Panc1 (cell line): Measurements from ENCODE around the gene CD164L2.

ENCODE experiments used
- TF ChIP-seq, protein P1 (sequence below): fragments of 450-650 bp; IDR thresholded peaks from 2 replicates; pipeline ENCODE4 v1.5.1; 2017; ENCODE audit warnings: mild to moderate bottlenecking
- TF ChIP-seq, protein P2 (sequence below), 2 experiments: IDR thresholded peaks; 2 replicates each; pipeline ENCODE4 v1.6.1; 2011 to 2012; ENCODE audit warnings: low read depth in 2 of 2, control low read depth in 1 of 2, low read length in 1 of 2, mild to moderate bottlenecking in 1 of 2, moderate library complexity in 1 of 2; ENCODE audit not compliant: insufficient read depth in 1 of 2

DNA sequence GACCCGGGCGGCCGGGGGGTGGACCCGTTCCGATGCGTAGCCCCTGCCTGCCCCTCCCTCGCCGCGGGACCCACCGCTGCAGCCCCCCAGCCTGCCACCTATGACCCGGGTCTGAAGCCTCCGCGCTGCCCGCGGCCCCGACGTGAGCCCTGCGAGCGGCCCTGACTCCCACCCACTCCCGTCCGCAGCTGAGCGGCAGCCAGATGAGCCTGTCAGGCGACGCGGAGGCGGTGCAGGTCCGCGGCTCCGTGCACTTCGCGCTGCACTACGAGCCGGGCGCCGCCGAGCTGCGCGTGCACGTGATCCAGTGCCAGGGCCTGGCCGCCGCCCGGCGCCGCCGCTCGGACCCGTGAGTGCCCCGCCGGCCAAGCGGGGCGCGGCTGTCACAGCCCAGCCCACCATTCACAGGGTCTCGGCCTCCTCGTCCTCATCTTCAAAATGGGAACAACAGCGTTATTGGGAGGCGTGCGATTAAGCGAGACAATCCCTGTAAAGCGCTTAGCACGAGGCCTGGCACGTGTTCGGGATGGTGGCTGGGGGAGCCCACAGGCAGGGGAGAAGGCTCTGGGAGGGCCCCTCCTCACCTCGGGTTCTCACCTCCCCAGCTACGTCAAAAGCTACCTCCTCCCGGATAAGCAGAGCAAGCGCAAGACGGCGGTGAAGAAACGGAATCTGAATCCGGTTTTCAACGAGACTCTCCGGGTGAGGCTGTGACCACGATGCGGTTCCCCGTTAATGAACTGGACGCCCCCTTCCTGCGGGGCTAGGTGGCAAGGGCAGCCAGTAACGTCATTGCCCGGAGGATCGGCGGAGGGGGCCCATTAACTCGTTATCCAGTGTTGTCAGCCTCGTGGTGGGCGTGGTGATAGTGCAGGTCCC is 33.1 kb downstream of the CD164L2 start:
- TF ChIP-seq, protein P1, sequence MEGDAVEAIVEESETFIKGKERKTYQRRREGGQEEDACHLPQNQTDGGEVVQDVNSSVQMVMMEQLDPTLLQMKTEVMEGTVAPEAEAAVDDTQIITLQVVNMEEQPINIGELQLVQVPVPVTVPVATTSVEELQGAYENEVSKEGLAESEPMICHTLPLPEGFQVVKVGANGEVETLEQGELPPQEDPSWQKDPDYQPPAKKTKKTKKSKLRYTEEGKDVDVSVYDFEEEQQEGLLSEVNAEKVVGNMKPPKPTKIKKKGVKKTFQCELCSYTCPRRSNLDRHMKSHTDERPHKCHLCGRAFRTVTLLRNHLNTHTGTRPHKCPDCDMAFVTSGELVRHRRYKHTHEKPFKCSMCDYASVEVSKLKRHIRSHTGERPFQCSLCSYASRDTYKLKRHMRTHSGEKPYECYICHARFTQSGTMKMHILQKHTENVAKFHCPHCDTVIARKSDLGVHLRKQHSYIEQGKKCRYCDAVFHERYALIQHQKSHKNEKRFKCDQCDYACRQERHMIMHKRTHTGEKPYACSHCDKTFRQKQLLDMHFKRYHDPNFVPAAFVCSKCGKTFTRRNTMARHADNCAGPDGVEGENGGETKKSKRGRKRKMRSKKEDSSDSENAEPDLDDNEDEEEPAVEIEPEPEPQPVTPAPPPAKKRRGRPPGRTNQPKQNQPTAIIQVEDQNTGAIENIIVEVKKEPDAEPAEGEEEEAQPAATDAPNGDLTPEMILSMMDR: no peak
- TF ChIP-seq, protein P2, sequence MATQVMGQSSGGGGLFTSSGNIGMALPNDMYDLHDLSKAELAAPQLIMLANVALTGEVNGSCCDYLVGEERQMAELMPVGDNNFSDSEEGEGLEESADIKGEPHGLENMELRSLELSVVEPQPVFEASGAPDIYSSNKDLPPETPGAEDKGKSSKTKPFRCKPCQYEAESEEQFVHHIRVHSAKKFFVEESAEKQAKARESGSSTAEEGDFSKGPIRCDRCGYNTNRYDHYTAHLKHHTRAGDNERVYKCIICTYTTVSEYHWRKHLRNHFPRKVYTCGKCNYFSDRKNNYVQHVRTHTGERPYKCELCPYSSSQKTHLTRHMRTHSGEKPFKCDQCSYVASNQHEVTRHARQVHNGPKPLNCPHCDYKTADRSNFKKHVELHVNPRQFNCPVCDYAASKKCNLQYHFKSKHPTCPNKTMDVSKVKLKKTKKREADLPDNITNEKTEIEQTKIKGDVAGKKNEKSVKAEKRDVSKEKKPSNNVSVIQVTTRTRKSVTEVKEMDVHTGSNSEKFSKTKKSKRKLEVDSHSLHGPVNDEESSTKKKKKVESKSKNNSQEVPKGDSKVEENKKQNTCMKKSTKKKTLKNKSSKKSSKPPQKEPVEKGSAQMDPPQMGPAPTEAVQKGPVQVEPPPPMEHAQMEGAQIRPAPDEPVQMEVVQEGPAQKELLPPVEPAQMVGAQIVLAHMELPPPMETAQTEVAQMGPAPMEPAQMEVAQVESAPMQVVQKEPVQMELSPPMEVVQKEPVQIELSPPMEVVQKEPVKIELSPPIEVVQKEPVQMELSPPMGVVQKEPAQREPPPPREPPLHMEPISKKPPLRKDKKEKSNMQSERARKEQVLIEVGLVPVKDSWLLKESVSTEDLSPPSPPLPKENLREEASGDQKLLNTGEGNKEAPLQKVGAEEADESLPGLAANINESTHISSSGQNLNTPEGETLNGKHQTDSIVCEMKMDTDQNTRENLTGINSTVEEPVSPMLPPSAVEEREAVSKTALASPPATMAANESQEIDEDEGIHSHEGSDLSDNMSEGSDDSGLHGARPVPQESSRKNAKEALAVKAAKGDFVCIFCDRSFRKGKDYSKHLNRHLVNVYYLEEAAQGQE (IDR thresholded peaks at IDR 0.05; ENCODE audit: insufficient read depth in 1 of 2, low read depth in 2 of 2, low read length in 1 of 2): no peak
